IMR-90 (cell line): ENCODE data around the gene ARPC2. TPM values are rescaled to one million over a fixed set of nuclear protein-coding genes. Genes with fewer than 3 reads are reported as not detected.

Experiments
- ATAC-seq: fragments of 200-7000 bp; cut with Tn5 transposase; 2 replicates; pipeline ENCODE4 v1.9.1; 2020; ENCODE audit warnings: low read depth, mild to moderate bottlenecking, moderate library complexity
- BruUV-seq: library from RNA; stranded (reverse); fragments of 400-500 nt; replicated peaks from 2 replicates; lab custom pipeline; 2021; lab: Mats Ljungman, UMichigan
- CTCF ChIA-PET: fragments of 300-600 bp; formaldehyde crosslinking; extraction: SDS; loops from one replicate; lab custom pipeline; 2021; ENCODE audit warnings: antibody characterized with exemption; lab: Yijun Ruan, JAX
- POLR2A ChIA-PET: fragments of 300-600 bp; sonication (Branson Sonifier 250); formaldehyde crosslinking; loops from one replicate; lab custom pipeline; 2022; ENCODE audit warnings: antibody characterized with exemption; ENCODE audit not compliant: unreplicated experiment; lab: Charles Lee
- DNase-seq: peaks from one replicate; pipeline ENCODE4 v3.0.0; 2013
- H2AFZ ChIP-seq: replicated peaks from 2 replicates; pipeline ENCODE3; 2013; ENCODE audit warnings: low read length, mild to moderate bottlenecking; ENCODE audit not compliant: poor library complexity
- H2AK5ac ChIP-seq: 2 replicates; pipeline ENCODE4 v1.6.1; 2013; ENCODE audit warnings: low read depth, low read length, inconsistent platforms
- H2AK9ac ChIP-seq: replicated peaks from 2 replicates; pipeline ENCODE3; 2013; ENCODE audit warnings: mild to moderate bottlenecking, low read depth, low read length, moderate library complexity; ENCODE audit not compliant: poor library complexity
- H2BK120ac ChIP-seq: 2 replicates; pipeline ENCODE4 v1.6.1; 2013; ENCODE audit warnings: low read depth, low read length, inconsistent platforms
- H2BK15ac ChIP-seq: 3 replicates; pipeline ENCODE4 v1.6.1; 2013; ENCODE audit warnings: low read depth, low read length, inconsistent platforms
- H2BK20ac ChIP-seq: 2 replicates; pipeline ENCODE4 v1.6.1; 2013; ENCODE audit warnings: low read depth, mild to moderate bottlenecking, inconsistent platforms, low read length, moderate library complexity
- H2BK5ac ChIP-seq: 2 replicates; pipeline ENCODE4 v1.6.1; 2013; ENCODE audit warnings: mild to moderate bottlenecking, low read depth, low read length, inconsistent platforms; ENCODE audit not compliant: poor library complexity, severe bottlenecking
- H3K14ac ChIP-seq: replicated peaks from 2 replicates; pipeline ENCODE4 v1.6.1; 2013; ENCODE audit warnings: low read depth, low read length, inconsistent platforms
- H3K18ac ChIP-seq: 2 replicates; pipeline ENCODE4 v1.6.1; 2013; ENCODE audit warnings: low read depth, low read length, control low read depth
- H3K23ac ChIP-seq: 2 replicates; pipeline ENCODE4 v1.6.1; 2013; ENCODE audit warnings: low read depth, low read length, inconsistent platforms
- H3K27ac ChIP-seq: 2 replicates; pipeline ENCODE4 v1.5.1; 2013; ENCODE audit warnings: mild to moderate bottlenecking, control low read depth, low read length; ENCODE audit not compliant: insufficient read depth
- H3K27me3 ChIP-seq: 2 replicates; pipeline ENCODE4 v1.6.1; 2013; ENCODE audit warnings: low read length; ENCODE audit not compliant: control insufficient read depth, insufficient read depth
- H3K36me3 ChIP-seq: 2 replicates; pipeline ENCODE4 v1.6.1; 2013; ENCODE audit warnings: low read length, mixed read lengths; ENCODE audit not compliant: control insufficient read depth, insufficient read depth
- H3K4ac ChIP-seq: 2 replicates; pipeline ENCODE4 v1.6.1; 2013; ENCODE audit warnings: low read depth, low read length, inconsistent platforms
- H3K4me1 ChIP-seq: 2 replicates; pipeline ENCODE4 v1.6.1; 2013; ENCODE audit warnings: low read length, mixed read lengths; ENCODE audit not compliant: control insufficient read depth, insufficient read depth
- H3K4me2 ChIP-seq: 2 replicates; pipeline ENCODE4 v1.6.1; 2013; ENCODE audit warnings: low read depth, mild to moderate bottlenecking, control low read depth, low read length, moderate library complexity
- H3K4me3 ChIP-seq: 2 replicates; pipeline ENCODE4 v1.5.1; 2013; ENCODE audit warnings: low read depth, mild to moderate bottlenecking, control low read depth, low read length, moderate library complexity; ENCODE audit not compliant: insufficient read depth
- H3K56ac ChIP-seq: 2 replicates; pipeline ENCODE4 v1.6.1; 2013; ENCODE audit warnings: low read length, inconsistent platforms; ENCODE audit not compliant: insufficient read depth; ENCODE audit errors: extremely low read depth
- H3K79me1 ChIP-seq, 2 experiments: 2 replicates each; pipeline ENCODE4 v1.6.1; 2013; ENCODE audit warnings: low read length in 2 of 2, inconsistent platforms in 1 of 2, low read depth in 1 of 2
- H3K9ac ChIP-seq: 2 replicates; pipeline ENCODE4 v1.6.1; 2013; ENCODE audit warnings: low read depth, low read length, control low read depth
- H3K9me1 ChIP-seq: 2 replicates; pipeline ENCODE4 v1.6.1; 2013; ENCODE audit warnings: low read length, inconsistent platforms; ENCODE audit not compliant: insufficient read depth
- H3K9me3 ChIP-seq: 2 replicates; pipeline ENCODE4 v1.6.1; 2013; ENCODE audit warnings: low read length; ENCODE audit not compliant: control insufficient read depth, insufficient read depth
- H4K20me1 ChIP-seq: 2 replicates; pipeline ENCODE4 v1.6.1; 2013; ENCODE audit warnings: low read length, inconsistent platforms; ENCODE audit not compliant: insufficient read depth
- H4K5ac ChIP-seq: 2 replicates; pipeline ENCODE4 v1.6.1; 2013; ENCODE audit warnings: mild to moderate bottlenecking, low read depth, low read length, control low read depth
- H4K8ac ChIP-seq, 2 experiments: 2 replicates each; pipeline ENCODE4 v1.6.1; 2013; ENCODE audit warnings: low read depth in 2 of 2, low read length in 2 of 2, control low read depth in 1 of 2, inconsistent platforms in 1 of 2
- H4K91ac ChIP-seq: 2 replicates; pipeline ENCODE4 v1.6.1; 2013; ENCODE audit warnings: low read depth, low read length, inconsistent platforms; ENCODE audit not compliant: insufficient read depth
- MXI1 ChIP-seq: IDR thresholded peaks from 2 replicates; pipeline ENCODE4 v1.6.1; 2012; ENCODE audit warnings: low read depth, mild to moderate bottlenecking, low read length, moderate library complexity, borderline replicate concordance
- WGBS, 2 experiments: methylation state at CpG; one replicate each; pipeline versions ENCODE4 v1.1.5 to v1.1.7; 2013; ENCODE audit warnings: missing lambda C conversion rate in 2 of 2; ENCODE audit not compliant: insufficient read length in 1 of 2; ENCODE audit errors: extremely low coverage in 2 of 2; 5-methylcytosine and 5-hydroxymethylcytosine counted together
- dilution Hi-C: fragments of 300-500 bp; cut with HindIII; formaldehyde crosslinking; loops from one replicate; pipeline ENCODE4 v1.14.3; 2018; ENCODE audit warnings: low sequenced_read_pairs; ENCODE audit not compliant: unreplicated experiment
- in situ Hi-C: fragments of 300-500 bp; cut with MboI; formaldehyde crosslinking; loops from 3 replicates; pipeline ENCODE4 v1.14.3; 2019; ENCODE audit warnings: low sequenced_read_pairs, inconsistent platforms, mixed read lengths
- intact Hi-C: fragments of 100-400 bp; cut with micrococcal nuclease; formaldehyde crosslinking; loops from 2 replicates; pipeline ENCODE4 v1.10.0; 2022
- polyA plus RNA-seq, 3 experiments: library from polyadenylated mRNA; depleted of rRNA; stranded (reverse); fragments of >200 nt; gene quantifications; 2 replicates each; pipeline ENCODE4 v1.2.3, GENCODE V29; 2012; ENCODE audit warnings: low replicate concordance in 1 of 3
- total RNA-seq: library from RNA; depleted of rRNA; stranded (reverse); fragments of >200 nt; gene quantifications from 2 replicates; pipeline ENCODE4 v1.2.3, GENCODE V29; 2012

The ARPC2 gene
- total and polyA plus RNA-seq, 2 of the 4 experiments (the other 2 are of a cell fraction), result 561 to 635 TPM

DNA sequence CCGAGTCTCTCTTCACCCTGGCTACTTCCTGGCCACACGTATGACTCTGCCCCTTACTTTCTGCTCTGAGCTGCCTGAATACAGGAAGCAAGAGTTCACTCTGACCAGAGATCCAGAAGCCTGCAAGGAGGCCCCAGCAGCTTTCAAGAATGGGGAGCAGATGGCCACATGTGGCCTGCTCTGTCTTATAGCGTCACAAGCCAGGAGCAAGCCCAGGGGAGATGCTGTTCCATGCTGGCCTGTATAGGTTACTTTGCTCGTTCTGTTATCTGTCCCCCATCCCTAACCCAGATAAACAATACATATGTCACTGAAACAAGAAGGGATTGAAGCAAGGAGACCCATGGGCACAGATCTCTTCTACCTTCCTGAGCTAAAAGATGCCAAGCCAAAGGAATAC is 57.6 kb downstream of the ARPC2 start:
- TF ChIP-seq MXI1, result no peak
- H2BK20ac ChIP-seq, result no peak overlapping the region
- H3K9ac ChIP-seq, result no peak overlapping the region
- H3K56ac ChIP-seq, result no peak overlapping the region
- in situ Hi-C loops, result loop anchor here (10.0 kb wide), 1 partner anchor 120 kb away; the partner anchor contains the start of gene CTDSP1
- POLR2A ChIA-PET, result interaction anchor here (2.5 kb wide), 1 partner anchor 12 kb away, joined by 9 read pairs; no protein-coding TSS in a partner anchor
- H4K8ac ChIP-seq, result no peak overlapping the region
- H3K9me3 ChIP-seq, result no peaks in the 10 kb centered on the region
- H3K79me1 ChIP-seq, result peaks cover 15 to 78% of the 10 kb centered on the region in 2 experiments
- peaks cover 59% of the 10 kb centered on the region for H3K36me3 ChIP-seq
- DNase-seq (no peak), ATAC-seq (no peak)
- H3K18ac ChIP-seq, result no peak overlapping the region
- H4K91ac ChIP-seq, result no peak overlapping the region
- no peak overlapping the region for H3K23ac ChIP-seq
- intact Hi-C loops, result loop anchor here (10.0 kb wide), 1 partner anchor 290 kb away; the partner anchor contains the start of genes CNOT9 and USP37
- BruUV-seq, result no TSS peak
- no peak overlapping the region for H3K4me2 ChIP-seq
- H3K4ac ChIP-seq, result no peak overlapping the region
- H3K14ac ChIP-seq, result no peak overlapping the region
- no peaks in the 10 kb centered on the region for H3K9me1 ChIP-seq
- no peak overlapping the region for H2BK120ac ChIP-seq
- peaks cover 7% of the 10 kb centered on the region for H3K4me1 ChIP-seq
- CTCF ChIA-PET, result interaction anchor here (0.8 kb wide), 1 partner anchor 18 kb away, joined by 3 read pairs; no protein-coding TSS in a partner anchor
- no peak overlapping the region for H3K27ac ChIP-seq
- H2AK5ac ChIP-seq, result no peak overlapping the region
- no peaks in the 10 kb centered on the region for H3K27me3 ChIP-seq
- H2AK9ac ChIP-seq, result no peak overlapping the region
- H2AFZ ChIP-seq, result no peak overlapping the region
- H2BK5ac ChIP-seq, result no peak overlapping the region
- WGBS, 2 experiments, result 94% methylated on average over 2 of the region's 4 CpGs; no CpG with 5 or more reads in 1 of the 2 experiments
- H4K5ac ChIP-seq, result no peak overlapping the region
- peaks cover 3% of the 10 kb centered on the region for H4K20me1 ChIP-seq
- no peak overlapping the region for H3K4me3 ChIP-seq
- H2BK15ac ChIP-seq, result no peak overlapping the region
- dilution Hi-C loops, result no loop called here
